ENCODE data around the gene GFI1. TPM values are rescaled to one million over a fixed set of nuclear protein-coding genes. Genes with fewer than 3 reads are reported as not detected.

Gene GFI1
- total and polyA plus RNA-seq, 7 donors = 0.28 to 9.6 (median 0.49) TPM

- peaks cover 64 to 94% (median 74%) of the 10 kb centered on the region in 3 donors for H3K27me3 ChIP-seq
- WGBS, 2 donors = 4 to 24% methylated on average over 39 of the region's 39 CpGs
- no peak overlapping the region for H3K27ac ChIP-seq
- peak overlapping the region; percentile 1 to 54 (median 42) for H3K4me3 ChIP-seq
- intact Hi-C loops (cut with DNase I) = no loop called here
- H3K4me1 ChIP-seq = peaks cover 0 to 71% (median 69%) of the 10 kb centered on the region in 4 donors
- DNase-seq = no peak
- H3K36me3 ChIP-seq = no peaks in the 10 kb centered on the region
- no peaks in the 10 kb centered on the region for H3K9me3 ChIP-seq
- TF ChIP-seq POLR2AphosphoS5 (IDR thresholded peaks at IDR 0.05) = peak in 1 of 4 donors; percentile 9
- no peak for TF ChIP-seq EP300 (IDR thresholded peaks at IDR 0.05)
- no peak for TF ChIP-seq CTCF (IDR thresholded peaks at IDR 0.05)
Observed at GRCh38 chr1:92481971-92482664, 4.6 kb downstream of the GFI1 start.

GRCh38 chr1:92481599-92481925 is 5.2 kb downstream of the GFI1 start:
- no peaks in the 10 kb centered on the region for H3K9me3 ChIP-seq
- H3K27ac ChIP-seq = no peak overlapping the region
- intact Hi-C loops (cut with DNase I) = no loop called here
- H3K36me3 ChIP-seq = no peaks in the 10 kb centered on the region
- no peak for TF ChIP-seq POLR2AphosphoS5 (IDR thresholded peaks at IDR 0.05)
- TF ChIP-seq CTCF (IDR thresholded peaks at IDR 0.05) = no peak
- no peak for TF ChIP-seq POLR2A (IDR thresholded peaks at IDR 0.05)
- TF ChIP-seq EP300 (IDR thresholded peaks at IDR 0.05) = no peak
- H3K4me1 ChIP-seq = peaks cover 0 to 66% (median 65%) of the 10 kb centered on the region in 4 donors
- H3K4me3 ChIP-seq = peak overlapping the region in 2 of 4 donors; percentile 46 to 54
- H3K27me3 ChIP-seq = peaks cover 60 to 88% (median 68%) of the 10 kb centered on the region in 3 donors
- 16 to 57% methylated on average over 12 of the region's 12 CpGs for WGBS, 2 donors
- DNase-seq = no peak

- intact Hi-C loops (cut with DNase I) = no loop called here
- no peaks in the 10 kb centered on the region for H3K36me3 ChIP-seq
- 11 to 54% methylated on average over 65 of the region's 65 CpGs for whole genome bisulfite sequencing, 2 donors
- no peak overlapping the region for H3K27ac ChIP-seq
- no peak for DNase-seq
- peak overlapping the region in 2 of 4 donors; percentile 18 to 19 for H3K4me3 ChIP-seq
- no peaks in the 10 kb centered on the region for H3K9me3 ChIP-seq
- H3K4me1 ChIP-seq = peaks cover 0 to 60% (median 59%) of the 10 kb centered on the region in 4 donors
- H3K27me3 ChIP-seq = peaks cover 54 to 83% (median 62%) of the 10 kb centered on the region in 3 donors
- TF ChIP-seq POLR2AphosphoS5 (IDR thresholded peaks at IDR 0.05) (no peak), EP300 (IDR thresholded peaks at IDR 0.05) (no peak), POLR2A (IDR thresholded peaks at IDR 0.05) (no peak), CTCF (IDR thresholded peaks at IDR 0.05) (no peak)
Observed at GRCh38 chr1:92480813-92481598, 5.7 kb downstream of the GFI1 start.

- Histone ChIP-seq H3K4me1 (peaks cover 0 to 53% (median 52%) of the 10 kb centered on the region in 4 donors), H3K27ac (no peak overlapping the region), H3K4me3 (peak overlapping the region in 2 of 4 donors; percentile 18 to 19), H3K36me3 (no peaks in the 10 kb centered on the region), H3K9me3 (no peaks in the 10 kb centered on the region), H3K27me3 (peaks cover 48 to 76% (median 55%) of the 10 kb centered on the region in 3 donors)
- DNase-seq = no peak
- intact Hi-C loops (cut with DNase I) = no loop called here
- 22 to 57% methylated on average over 59 of the region's 59 CpGs for whole genome bisulfite sequencing, 2 donors
- TF ChIP-seq POLR2AphosphoS5 (IDR thresholded peaks at IDR 0.05) (no peak), POLR2A (IDR thresholded peaks at IDR 0.05) (no peak), EP300 (IDR thresholded peaks at IDR 0.05) (no peak), CTCF (IDR thresholded peaks at IDR 0.05) (no peak)
Observed at GRCh38 chr1:92480200-92480812, 6.4 kb downstream of the GFI1 start.

Data from sigmoid colon (tissue), 7 donors.